CD4-positive, alpha-beta T cell treated with Interleukin-17A for 1 hour (primary cell): Measurements from ENCODE around the gene STAB2.
"Not testable (repeated sequence)": the region's sequence is repeated elsewhere in the genome, so short reads cannot be mapped to it uniquely, and the experiment has no call there.

Experiments used
- DNase-seq: peaks from one replicate; pipeline ENCODE4 v3.0.0-alpha.2; 2020

The STAB2 gene

GRCh38 chr12:103589517-103589916 lies 2.4 kb downstream of the STAB2 start:
- no peak for DNase-seq

GRCh38 chr12:103590271-103590670 lies 3.2 kb downstream of the STAB2 start:
- no peak for DNase-seq

DNA sequence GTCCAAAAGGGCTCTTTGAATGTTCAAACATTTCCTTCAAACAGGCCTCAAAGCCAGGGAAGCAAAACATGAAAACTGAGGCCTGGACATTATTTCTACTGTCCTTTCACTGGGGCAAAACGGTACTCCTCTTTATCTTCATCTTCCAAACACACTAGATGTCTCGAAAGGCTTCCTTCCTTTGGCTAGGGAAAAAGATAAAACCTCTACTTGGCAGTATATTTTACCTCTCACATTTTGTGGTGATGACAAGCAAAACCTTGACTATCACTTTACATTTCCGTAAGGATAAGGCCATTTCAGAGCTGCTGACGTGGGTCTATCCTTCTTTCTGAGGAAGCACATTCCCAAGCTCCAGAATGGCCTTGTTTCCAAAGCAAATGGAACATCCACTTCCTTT lies 9.9 kb downstream of the STAB2 start:
- no peak for DNase-seq

- DNase-seq = no peak
These were observed 12.2 kb downstream of the STAB2 start for GRCh38 chr12:103599274-103599673.

DNA sequence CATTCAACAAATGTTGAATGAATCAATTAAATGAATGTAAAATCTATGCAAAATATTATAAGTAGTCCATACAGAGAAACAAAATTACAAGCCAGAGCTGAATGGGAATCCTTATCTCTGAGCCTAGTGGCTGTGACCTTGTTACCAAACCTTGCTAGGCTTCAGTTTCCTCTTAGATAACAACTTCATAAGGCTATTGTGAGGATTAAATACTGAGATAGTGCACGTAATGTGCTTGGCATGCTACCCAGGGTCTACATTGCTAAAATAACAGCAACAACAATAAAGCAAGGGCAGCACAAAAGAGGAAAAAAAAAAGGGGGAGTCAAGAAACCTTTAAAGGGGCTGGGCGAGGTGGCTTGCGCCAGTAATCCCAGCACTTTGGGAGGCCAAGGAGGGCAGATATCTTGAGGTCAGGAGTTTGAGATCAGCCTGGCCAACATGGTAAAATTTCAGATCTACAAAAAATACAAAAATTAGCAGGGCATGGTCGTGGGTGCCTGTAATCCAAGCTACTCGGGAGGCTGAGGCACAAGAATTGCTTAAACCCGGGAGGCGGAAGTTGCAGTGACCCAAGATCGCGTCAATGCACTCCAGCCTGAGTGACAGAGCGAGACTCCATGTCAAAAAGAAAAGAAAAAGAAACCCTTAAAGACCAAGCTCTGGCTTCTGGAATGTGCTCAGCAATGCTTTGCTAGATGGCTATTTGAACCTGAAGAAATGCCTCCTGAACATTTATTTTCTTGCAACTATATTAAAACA lies 14.1 kb downstream of the STAB2 start:
- no peak for DNase-seq

- no peak for DNase-seq
These were observed 33.3 kb downstream of the STAB2 start for GRCh38 chr12:103620395-103620794.

DNA sequence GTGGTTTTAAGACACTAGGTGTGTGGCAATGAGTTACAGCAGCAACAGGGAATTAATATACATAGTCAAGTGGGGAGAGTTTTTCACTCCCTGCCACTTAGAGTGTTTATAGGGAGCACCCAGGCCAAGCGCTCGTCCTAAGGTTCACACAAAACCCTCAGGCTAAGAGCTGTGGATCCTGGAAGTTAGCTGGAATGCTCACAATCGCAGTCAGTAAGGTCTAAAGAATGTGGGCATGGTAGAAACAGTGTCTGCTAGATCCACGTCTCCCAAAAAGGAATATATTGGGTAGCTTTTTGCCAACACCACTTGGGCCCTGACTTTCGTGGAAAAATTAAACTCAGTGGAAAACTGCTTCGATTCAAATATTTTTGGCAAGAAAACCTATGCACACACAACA lies 36.6 kb downstream of the STAB2 start:
- DNase-seq = no peak

DNA sequence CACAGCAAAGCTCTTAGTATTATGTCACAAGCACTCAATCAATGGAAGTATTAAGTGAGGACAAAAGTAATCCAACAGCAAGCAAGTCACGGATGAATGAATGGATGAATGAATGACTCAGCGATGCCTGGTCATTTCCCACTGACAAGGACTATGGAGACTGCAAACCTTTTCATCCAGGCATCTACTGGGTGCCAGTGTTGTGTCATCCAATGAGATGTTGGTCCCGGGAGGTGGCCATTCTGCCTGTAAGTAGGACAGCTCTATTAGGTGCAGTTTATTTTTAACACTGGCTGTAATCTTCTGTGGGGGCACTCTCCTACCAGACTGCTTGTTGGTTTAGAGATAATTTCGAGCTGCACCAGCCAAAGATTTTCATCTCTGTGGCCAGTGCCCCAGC lies 39.4 kb downstream of the STAB2 start:
- DNase-seq = no peak

DNA sequence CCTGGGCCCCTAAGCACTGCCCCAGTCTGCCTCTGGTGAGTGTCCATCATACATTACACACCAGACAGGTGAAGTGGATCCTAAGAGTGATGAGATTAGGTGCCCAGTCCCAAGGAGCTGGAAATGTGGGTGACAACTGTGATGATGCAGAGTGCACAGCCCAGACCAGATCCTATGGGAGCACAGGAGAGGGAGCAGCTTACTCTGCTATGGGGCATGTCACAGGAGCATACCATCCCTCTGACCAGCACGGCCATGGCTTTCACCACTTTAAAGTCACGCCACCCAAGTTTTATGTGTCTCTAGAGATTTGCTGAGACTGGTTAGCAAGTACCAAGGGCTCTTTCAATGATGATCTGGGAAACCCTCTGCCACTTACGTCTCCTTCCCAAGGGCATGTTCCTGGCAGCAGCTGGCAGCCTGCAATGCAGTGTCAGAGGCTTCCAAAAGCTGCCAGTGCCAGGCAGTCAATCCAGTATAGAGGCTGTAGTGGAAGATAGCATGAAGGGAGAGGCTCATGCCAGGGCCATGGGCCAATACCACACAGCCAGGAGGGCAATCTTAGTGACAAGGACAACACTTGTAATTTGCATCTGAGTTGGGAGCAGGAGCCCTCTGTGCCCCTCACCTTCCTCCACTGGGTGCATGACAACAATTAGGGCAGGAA lies 40.2 kb downstream of the STAB2 start:
- no peak for DNase-seq

GRCh38 chr12:103632554-103633216 lies 45.6 kb downstream of the STAB2 start:
- DNase-seq = peak; percentile 38

DNA sequence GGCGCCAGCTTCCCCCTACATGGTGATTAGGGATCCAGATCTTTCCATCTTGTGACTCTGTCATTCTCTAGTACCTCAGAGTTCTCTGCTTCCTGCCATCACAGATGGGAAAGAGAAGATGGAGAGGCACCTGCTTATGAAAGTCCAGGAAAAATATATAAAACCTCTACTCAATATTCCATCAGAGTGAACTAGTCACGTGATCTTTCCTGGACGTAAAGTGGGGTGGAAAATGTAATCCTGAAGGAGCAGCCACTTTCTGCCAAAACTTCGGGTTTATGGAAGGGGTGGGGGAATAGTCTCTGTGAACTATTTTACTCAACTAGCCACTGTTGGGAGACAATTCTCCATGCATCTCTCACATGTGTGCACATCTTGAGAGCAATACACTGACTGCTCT lies 47.7 kb downstream of the STAB2 start:
- DNase-seq = no peak

- DNase-seq = no peak
These were observed 48.3 kb downstream of the STAB2 start for GRCh38 chr12:103635419-103635818.

- DNase-seq = no peak
These were observed 49.9 kb downstream of the STAB2 start for GRCh38 chr12:103637021-103637420.

DNA sequence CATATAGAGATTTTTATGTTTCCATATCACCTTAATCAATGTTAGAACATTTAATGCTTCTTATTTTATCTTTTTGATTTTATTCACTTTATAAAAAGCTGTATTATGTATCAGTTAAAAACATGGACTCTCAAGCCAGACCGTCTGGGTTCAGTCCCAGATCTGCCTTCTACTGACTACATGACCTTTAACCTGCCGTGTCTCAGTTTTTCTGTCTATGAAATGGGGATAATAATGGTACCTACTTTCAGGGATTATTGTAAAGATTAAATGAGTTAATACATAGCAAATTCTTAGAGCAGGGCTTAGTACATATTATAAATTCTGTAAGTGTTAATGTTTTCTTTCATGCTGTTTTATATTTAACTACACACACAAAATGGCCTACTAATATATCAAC lies 50.4 kb downstream of the STAB2 start:
- no peak for DNase-seq

DNA sequence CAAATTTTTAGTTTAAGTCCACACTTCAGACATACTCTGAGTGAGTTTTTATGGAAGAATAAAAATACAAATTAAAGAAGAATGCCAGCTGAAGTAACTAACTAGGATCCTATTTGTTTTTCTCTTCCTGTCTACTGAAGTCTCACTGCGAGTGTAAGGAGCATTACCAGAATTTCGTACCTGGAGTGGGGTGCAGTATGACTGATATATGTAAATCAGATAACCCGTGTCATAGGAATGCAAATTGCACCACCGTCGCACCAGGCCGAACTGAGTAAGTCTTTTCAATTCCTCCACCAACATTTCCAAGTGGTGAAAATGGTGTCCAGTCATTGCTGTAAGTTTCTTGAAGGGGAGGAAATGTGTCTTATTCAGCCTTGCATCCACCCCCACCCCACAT lies 52.9 kb downstream of the STAB2 start:
- DNase-seq = no peak

DNA sequence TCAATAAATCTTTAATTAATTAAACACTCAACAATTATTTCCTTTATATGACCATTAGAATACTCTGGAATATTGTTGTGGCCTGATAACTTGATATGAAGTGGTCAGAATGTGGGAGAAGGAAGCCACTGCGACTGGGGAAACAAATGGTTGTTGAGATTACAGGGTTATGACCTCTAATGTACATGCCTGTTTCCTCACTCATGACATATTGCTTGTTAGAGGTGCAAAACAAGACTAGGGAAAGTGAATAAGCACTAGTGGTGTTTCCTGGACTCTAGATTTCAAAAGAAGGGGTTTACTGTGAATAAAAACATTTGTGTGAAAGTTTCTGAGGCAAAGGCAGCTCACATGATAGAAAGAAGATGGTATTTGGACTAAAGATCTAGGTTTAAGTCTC lies 53.3 kb downstream of the STAB2 start:
- no peak for DNase-seq

DNA sequence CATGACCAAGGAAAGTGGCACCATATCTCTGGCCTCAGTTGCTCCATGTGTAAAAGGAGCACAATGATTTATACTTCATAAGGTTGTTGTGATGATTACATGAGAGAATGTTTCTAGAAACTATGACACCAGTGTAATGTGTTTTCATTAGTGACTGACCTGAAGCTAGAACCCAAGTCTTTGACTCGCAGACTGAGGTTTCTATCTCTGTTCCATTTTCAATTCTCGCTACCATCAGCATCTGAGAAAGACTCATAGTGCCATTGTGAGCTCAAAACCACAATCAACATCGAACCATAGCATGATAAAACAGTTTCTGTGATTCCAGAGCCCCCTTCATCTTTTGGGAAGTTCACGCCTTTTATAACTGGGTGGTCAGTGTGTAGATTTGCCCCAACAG lies 53.8 kb downstream of the STAB2 start:
- no peak for DNase-seq

DNA sequence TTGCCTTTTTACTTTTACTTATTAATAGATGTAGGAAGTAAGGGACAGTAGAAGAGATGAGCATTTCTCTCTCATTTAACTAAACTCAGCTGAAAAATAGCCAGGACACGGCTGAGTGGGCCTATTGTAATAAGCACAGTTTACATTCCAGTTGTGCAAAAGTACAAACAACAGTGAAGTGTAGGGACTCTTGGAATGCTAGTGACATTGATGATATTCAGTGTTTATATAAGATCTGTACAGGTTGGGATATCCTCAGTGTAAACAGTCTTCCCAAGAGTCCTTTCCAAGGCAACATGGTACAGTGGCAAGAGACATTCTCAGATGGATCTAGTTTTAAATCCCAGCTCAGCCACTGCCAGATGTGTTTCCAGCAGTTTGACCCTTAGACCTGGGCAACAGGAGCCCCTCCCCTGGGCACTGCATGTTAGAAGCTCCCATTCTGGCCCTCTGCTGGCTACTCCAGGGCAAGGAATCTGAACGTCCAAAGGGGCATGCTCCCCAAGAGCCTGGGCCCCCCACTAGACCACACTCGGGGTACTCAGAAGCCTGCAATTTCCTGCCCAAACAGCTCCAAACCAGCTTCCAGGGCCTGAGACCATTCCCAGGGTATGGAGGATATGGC lies 55.3 kb downstream of the STAB2 start:
- DNase-seq = no peak

DNA sequence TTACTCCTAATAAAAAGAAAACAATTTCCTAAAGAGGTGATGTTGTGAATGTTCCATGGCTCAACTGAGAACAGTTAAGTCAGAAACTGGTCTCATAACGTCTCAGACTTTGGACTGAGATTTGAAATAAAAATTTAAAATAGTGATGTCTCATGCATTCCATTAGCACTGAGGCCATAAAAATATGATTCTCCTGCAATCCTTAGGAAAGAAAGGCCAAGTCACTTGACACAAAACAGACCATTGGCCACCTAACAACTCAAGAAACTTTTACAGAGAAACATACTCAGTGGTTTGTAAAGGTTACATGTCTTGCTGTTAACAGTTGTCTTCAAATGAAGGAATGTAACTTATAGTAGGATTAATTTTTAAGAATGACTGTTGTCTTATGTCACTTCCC lies 58.1 kb downstream of the STAB2 start:
- DNase-seq = no peak

DNA sequence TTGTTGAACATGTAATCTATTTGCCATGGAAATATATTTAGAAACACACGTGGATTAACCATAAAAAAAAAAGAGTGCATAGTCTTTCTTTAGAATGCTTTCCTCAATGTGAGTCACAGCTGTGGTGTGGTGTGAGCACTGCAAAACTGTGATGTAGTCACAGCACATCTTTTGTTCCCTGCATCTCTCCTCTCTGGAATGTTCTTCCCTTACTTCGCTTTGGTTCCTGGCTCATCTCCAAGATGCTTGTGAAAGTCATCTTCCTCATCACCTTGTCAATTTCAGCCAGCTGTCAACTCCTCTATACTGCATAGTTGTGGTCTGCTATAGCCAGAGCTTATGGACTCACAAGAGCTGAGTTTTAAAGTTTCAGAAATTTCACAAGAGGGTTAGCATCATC lies 60.2 kb downstream of the STAB2 start:
- no peak for DNase-seq

GRCh38 chr12:103652808-103653207 lies 65.7 kb downstream of the STAB2 start:
- DNase-seq = no peak

- DNase-seq = not testable (repeated sequence)
These were observed 66.6 kb downstream of the STAB2 start for GRCh38 chr12:103653568-103654173.

DNA sequence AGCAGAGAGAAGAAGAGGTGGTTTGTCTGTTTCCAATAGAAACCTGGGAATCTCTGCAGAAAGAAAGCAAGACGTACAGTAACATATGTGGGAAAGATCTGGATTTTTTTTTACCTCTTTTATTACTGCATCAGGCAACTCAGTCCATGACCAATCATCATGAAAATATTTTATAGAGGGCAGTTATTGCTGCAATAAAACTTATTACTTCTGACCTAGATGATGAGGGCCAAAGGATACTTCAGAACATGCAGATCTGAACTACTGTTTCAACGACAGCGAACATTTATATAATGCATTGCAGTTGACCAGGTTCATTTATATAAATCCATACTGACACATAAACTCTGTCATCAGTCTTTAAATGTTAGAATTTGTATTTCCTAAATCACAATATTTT lies 67.7 kb downstream of the STAB2 start:
- no peak for DNase-seq
